IPS DF 6.9 (cell line): ENCODE results near the gene CHDH.

ENCODE experiments used
- DNase-seq: peaks from one replicate; pipeline ENCODE4 v3.0.0-alpha.2; 2013; ENCODE audit warnings: low read depth, low spot score
- H3K27ac ChIP-seq: one replicate; pipeline ENCODE4 v1.5.1; 2013; ENCODE audit warnings: low read length, control low read depth
- H3K27me3 ChIP-seq: 2 replicates; pipeline ENCODE4 v1.6.1; 2013; ENCODE audit warnings: mild to moderate bottlenecking, low read length; ENCODE audit not compliant: control insufficient read depth, insufficient read depth
- H3K36me3 ChIP-seq: 2 replicates; pipeline ENCODE4 v1.6.1; 2013; ENCODE audit warnings: low read length; ENCODE audit not compliant: control insufficient read depth, insufficient read depth
- H3K4me1 ChIP-seq: 2 replicates; pipeline ENCODE4 v1.6.1; 2013; ENCODE audit warnings: low read length; ENCODE audit not compliant: control insufficient read depth, insufficient read depth
- H3K4me3 ChIP-seq: 2 replicates; pipeline ENCODE4 v1.5.1; 2013; ENCODE audit warnings: mild to moderate bottlenecking, low read length
- H3K9me3 ChIP-seq: 2 replicates; pipeline ENCODE4 v1.6.1; 2013; ENCODE audit warnings: low read length, inconsistent platforms; ENCODE audit not compliant: control insufficient read depth, insufficient read depth
- WGBS: extraction: QIAGEN DNeasy Blood & Tissue Kit; methylation state at CpG from one replicate; pipeline ENCODE4 v1.1.7; 2013; ENCODE audit warnings: mixed read lengths, missing lambda C conversion rate; ENCODE audit not compliant: insufficient read length, insufficient coverage; 5-methylcytosine and 5-hydroxymethylcytosine counted together

Gene CHDH

DNA sequence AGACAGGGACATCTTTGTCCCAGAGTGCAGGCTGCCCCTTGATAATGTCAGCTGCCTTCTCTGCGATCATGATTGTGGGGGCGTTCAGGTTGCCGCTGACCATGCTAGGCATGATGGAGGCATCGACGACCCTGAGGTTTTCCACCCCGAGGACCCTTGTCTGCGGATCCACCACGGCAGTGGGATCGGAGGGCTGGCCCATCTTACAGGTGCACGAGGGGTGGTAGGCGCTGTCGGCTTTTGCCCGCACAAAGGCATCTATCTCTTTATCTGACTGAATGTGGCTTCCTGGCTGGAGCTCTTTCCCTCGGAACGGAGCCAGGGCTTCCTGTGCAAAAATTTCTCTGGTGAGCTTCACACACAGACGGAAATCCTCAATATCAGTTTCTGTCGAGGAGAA, 28.4 kb downstream of the CHDH start:
- peaks cover 18% of the 10 kb centered on the region; the same call in 1 of the 2 replicates for H3K36me3 ChIP-seq
- no CpG with 5 or more reads among the region's 17 CpGs for WGBS
- H3K9me3 ChIP-seq: no peaks in the 10 kb centered on the region
- no peaks in the 10 kb centered on the region for H3K27me3 ChIP-seq
- H3K4me3 ChIP-seq: no peak overlapping the region
- H3K27ac ChIP-seq: no peak overlapping the region
- no peaks in the 10 kb centered on the region for H3K4me1 ChIP-seq
- no peak for DNase-seq

DNA sequence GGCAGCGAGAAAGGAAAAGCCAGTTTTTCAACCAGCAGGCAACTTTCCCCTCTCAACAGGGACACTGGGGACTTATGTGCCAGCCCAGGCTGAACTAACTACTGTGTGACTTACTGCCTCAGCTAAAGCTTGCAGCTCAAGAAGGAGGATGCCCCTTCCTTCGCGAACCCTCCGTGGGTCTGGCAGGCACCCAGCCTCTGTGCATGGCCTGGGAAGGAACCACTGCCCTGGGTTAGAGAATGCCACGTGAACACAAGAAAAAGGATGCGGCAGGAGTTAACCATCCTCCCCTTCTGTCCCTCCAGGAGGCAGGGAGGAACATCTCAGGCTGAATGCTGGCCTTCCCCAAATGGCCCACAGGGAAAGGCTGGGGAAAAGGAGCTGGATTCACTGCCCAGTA, 29.0 kb downstream of the CHDH start:
- Histone ChIP-seq H3K36me3 (peaks cover 15% of the 10 kb centered on the region; the same call in 1 of the 2 replicates), H3K27ac (no peak overlapping the region)
- WGBS: no CpG with 5 or more reads among the region's 6 CpGs

DNA sequence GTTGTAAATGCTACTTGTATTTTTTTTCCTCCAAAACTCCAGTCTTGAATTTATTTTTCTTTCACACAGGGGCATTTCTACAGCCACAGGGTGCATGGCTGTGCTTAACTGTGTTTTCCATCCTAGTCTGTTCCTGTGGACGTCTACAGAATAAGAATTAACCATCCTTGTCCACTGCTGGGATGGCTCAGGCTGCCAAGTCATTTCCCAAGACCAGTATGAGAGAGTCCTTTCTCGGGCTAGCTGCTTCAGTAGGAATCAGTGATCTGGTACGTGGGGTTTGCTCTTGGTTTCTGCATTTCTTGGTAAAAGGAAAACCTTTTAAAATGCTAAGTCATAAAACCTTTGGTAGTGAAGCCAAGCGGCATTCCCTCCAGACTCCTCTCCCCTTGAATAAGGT, 29.8 kb downstream of the CHDH start:
- Histone ChIP-seq H3K27me3 (no peaks in the 10 kb centered on the region), H3K4me3 (no peak overlapping the region), H3K9me3 (no peaks in the 10 kb centered on the region), H3K27ac (no peak overlapping the region), H3K36me3 (peaks cover 14% of the 10 kb centered on the region; the same call in 1 of the 2 replicates), H3K4me1 (no peaks in the 10 kb centered on the region)
- DNase-seq: no peak
- WGBS: no CpG with 5 or more reads among the region's 4 CpGs

More for the DNA sequence above, 29.0 kb downstream of the CHDH start:
- DNase-seq: no peak
- H3K27me3 ChIP-seq: no peaks in the 10 kb centered on the region
- no peak overlapping the region for H3K4me3 ChIP-seq
- H3K4me1 ChIP-seq: no peaks in the 10 kb centered on the region
- H3K9me3 ChIP-seq: no peaks in the 10 kb centered on the region

DNA sequence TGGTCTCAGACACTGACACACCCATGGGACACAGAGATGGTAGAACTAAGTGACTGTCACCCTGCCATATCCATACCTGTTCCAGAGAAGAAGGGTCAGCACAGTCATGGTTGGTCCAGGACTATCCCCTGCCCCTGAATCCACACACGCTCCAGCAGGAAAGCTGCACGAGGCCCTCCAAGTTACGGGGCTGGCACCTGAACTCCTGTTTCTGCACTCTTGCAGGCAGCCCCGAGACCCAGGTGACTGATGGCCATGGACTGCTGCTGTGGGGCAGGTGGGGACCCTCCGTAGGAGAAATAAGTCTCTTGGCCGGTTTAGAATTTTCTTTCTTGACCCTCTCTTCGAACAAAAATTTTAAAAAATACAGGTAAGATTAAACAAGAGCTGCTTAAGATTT, 30.6 kb downstream of the CHDH start:
- no CpG with 5 or more reads among the region's 7 CpGs for WGBS
- H3K27me3 ChIP-seq: no peaks in the 10 kb centered on the region
- no peak overlapping the region for H3K27ac ChIP-seq
- no peaks in the 10 kb centered on the region for H3K9me3 ChIP-seq
- no peaks in the 10 kb centered on the region for H3K4me1 ChIP-seq
- H3K4me3 ChIP-seq: no peak overlapping the region
- peaks cover 14% of the 10 kb centered on the region; the same call in 1 of the 2 replicates for H3K36me3 ChIP-seq
- DNase-seq: no peak

DNA sequence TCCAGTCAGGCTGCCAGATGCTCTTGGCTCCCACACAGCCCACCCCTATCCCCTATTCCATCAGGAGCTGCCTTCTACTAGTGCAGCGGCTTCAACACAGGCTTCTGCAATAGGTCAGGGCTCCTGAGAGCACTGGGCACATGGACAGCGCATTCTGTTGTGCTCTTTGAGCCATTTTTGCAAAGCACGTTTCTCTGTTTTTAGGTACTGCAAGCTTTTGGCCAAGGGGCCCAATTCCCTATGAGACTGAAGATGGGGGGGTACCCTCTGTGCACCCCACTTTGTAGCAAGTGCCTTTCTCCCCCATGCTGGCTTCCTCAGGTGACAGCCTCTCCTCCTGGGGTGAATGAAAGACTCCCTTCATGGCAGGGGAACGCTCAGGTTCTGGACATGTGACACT, 31.2 kb downstream of the CHDH start:
- H3K36me3 ChIP-seq: peaks cover 14% of the 10 kb centered on the region; the same call in 1 of the 2 replicates
- no peak overlapping the region for H3K27ac ChIP-seq
- no peak for DNase-seq
- no peaks in the 10 kb centered on the region for H3K4me1 ChIP-seq
- H3K4me3 ChIP-seq: no peak overlapping the region
- H3K9me3 ChIP-seq: no peaks in the 10 kb centered on the region
- no CpG with 5 or more reads among the region's 4 CpGs for WGBS
- H3K27me3 ChIP-seq: no peaks in the 10 kb centered on the region

DNA sequence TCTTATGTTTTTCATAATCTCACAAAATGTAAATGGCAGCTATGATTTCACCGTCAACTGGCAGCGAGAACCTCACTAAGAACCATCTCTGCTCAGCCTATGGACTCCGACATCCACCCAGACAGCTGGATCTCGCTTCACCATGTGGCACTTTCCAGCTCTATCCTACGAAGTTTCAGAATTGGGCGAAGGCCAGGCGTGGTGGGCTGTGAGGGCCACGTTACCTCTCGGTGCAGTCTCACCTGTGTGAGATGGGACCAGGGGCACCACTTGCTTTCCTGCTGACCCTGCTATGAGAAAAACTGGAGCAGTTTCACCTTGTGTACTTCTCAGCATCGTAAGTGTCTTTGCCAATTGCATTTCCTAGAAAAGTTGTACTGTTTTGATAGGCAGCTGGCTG, 32.3 kb downstream of the CHDH start:
- DNase-seq: no peak
- no peaks in the 10 kb centered on the region for H3K27me3 ChIP-seq
- H3K36me3 ChIP-seq: peaks cover 6% of the 10 kb centered on the region; the same call in 1 of the 2 replicates
- H3K27ac ChIP-seq: no peak overlapping the region
- no peaks in the 10 kb centered on the region for H3K4me1 ChIP-seq
- no peak overlapping the region for H3K4me3 ChIP-seq
- H3K9me3 ChIP-seq: no peaks in the 10 kb centered on the region
- WGBS: no CpG with 5 or more reads among the region's 10 CpGs

DNA sequence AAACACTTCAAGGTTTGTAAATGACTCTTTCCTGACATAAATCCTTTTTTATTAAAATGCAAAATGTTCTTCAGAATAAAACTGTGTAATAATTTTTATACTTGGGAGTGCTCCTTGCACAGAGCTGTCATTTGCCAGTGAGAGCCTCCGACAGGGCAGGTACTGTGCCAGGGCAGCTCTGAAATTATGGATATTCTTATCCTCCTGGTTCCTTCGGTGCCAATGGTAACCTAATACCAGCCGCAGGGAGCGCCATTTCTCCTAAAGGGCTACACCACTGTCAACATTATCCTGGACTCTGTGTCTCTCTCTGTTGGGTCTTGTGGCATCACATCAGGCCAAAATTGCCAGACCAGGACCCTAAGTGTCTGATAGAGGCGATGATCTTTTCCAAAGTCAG, 33.0 kb downstream of the CHDH start:
- WGBS: no CpG with 5 or more reads among the region's 5 CpGs

DNA sequence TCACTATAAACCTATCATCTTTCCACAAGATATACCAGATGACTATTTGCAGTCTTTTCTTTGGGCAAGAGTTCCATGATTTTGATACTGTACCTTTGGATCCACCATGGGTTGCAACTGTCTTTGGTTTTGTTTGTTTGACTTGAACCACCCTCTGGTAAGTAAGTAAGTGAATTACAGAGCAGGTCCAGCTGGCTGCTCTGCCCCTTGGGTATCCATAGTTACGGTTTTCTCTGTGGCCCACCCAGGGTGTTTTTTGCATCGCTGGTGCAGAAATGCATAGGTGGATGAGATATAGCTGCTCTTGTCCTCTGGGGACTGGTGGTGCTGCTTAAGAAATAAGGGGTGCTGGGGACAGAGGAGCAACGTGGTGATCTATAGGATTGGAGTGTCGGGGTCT, 33.8 kb downstream of the CHDH start:
- no peak overlapping the region for H3K4me3 ChIP-seq
- no peaks in the 10 kb centered on the region for H3K27me3 ChIP-seq
- DNase-seq: no peak
- no peak overlapping the region for H3K27ac ChIP-seq
- no CpG with 5 or more reads among the region's 4 CpGs for WGBS
- peaks cover 4% of the 10 kb centered on the region; the same call in 1 of the 2 replicates for H3K36me3 ChIP-seq
- H3K9me3 ChIP-seq: no peaks in the 10 kb centered on the region
- H3K4me1 ChIP-seq: no peaks in the 10 kb centered on the region

More for the DNA sequence above, 33.0 kb downstream of the CHDH start:
- H3K4me3 ChIP-seq: no peak overlapping the region
- H3K27ac ChIP-seq: no peak overlapping the region
- no peaks in the 10 kb centered on the region for H3K27me3 ChIP-seq
- H3K9me3 ChIP-seq: no peaks in the 10 kb centered on the region
- DNase-seq: no peak
- H3K4me1 ChIP-seq: no peaks in the 10 kb centered on the region
- H3K36me3 ChIP-seq: peaks cover 5% of the 10 kb centered on the region; the same call in 1 of the 2 replicates

DNA sequence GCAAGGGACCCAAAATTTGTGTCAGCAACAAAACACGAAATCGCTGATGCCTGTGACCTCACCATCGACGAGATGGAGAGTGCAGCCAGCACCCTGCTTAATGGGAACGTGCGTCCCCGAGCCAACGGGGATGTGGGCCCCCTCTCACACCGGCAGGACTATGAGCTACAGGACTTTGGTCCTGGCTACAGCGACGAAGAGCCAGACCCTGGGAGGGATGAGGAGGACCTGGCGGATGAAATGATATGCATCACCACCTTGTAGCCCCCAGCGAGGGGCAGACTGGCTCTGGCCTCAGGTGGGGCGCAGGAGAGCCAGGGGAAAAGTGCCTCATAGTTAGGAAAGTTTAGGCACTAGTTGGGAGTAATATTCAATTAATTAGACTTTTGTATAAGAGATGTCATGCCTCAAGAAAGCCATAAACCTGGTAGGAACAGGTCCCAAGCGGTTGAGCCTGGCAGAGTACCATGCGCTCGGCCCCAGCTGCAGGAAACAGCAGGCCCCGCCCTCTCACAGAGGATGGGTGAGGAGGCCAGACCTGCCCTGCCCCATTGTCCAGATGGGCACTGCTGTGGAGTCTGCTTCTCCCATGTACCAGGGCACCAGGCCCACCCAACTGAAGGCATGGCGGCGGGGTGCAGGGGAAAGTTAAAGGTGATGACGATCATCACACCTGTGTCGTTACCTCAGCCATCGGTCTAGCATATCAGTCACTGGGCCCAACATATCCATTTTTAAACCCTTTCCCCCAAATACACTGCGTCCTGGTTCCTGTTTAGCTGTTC, 34.9 kb downstream of the CHDH start:
- DNase-seq: no peak
- H3K27ac ChIP-seq: no peak overlapping the region
- no peaks in the 10 kb centered on the region for H3K36me3 ChIP-seq
- no peaks in the 10 kb centered on the region for H3K27me3 ChIP-seq
- no peak overlapping the region for H3K4me3 ChIP-seq
- no peaks in the 10 kb centered on the region for H3K4me1 ChIP-seq
- no CpG with 5 or more reads among the region's 24 CpGs for WGBS
- H3K9me3 ChIP-seq: no peaks in the 10 kb centered on the region

DNA sequence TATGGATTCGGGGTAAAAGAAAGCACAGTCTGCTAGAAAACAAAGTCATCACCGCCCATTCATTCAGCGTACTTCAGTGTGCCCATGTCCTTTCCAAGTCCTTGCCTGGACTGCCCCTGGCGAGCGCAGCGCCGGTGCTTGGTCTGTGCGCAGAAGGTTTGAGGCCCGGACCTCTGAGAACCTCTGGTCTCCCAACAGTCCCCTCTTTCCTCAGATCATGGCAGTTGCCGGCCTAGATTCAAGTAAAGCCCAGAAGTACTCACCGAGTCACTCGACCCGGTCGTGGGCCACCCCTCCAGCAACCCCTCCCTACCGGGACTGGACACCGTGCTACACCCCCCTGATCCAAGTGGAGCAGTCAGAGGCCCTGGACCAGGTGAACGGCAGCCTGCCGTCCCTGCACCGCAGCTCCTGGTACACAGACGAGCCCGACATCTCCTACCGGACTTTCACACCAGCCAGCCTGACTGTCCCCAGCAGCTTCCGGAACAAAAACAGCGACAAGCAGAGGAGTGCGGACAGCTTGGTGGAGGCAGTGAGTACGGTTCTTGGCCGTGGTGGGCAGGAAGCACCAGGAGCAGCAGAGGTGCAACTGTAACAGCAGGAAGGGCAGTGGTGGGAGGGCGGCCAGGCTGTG, 36.3 kb downstream of the CHDH start:
- Histone ChIP-seq H3K4me1 (no peaks in the 10 kb centered on the region), H3K27ac (no peak overlapping the region), H3K36me3 (no peaks in the 10 kb centered on the region), H3K9me3 (no peaks in the 10 kb centered on the region), H3K27me3 (no peaks in the 10 kb centered on the region), H3K4me3 (no peak overlapping the region)
- DNase-seq: no peak
- no CpG with 5 or more reads among the region's 28 CpGs for WGBS
